Measurements from ENCODE around the gene TMEM123. TPM values are rescaled to one million over a fixed set of nuclear protein-coding genes. Genes with fewer than 3 reads are reported as not detected.

The TMEM123 gene
- total and polyA plus RNA-seq, 2 of the 8 experiments (the other 6 are each of a cell fraction or from before 2014, with no cell fraction given) = 75.5 to 80.1 TPM

- Histone ChIP-seq H2BK120ac (replicated peaks; ENCODE audit: low read depth, low read length) (no peak overlapping the region), H3K14ac (ENCODE audit: insufficient read length) (no peak overlapping the region), H3K23ac (ENCODE audit: insufficient read length) (no peak overlapping the region), H3K18ac (ENCODE audit: extremely low read depth, low read length) (no peak overlapping the region), H2AK5ac (ENCODE audit: low read depth, low read length) (no peak overlapping the region), H2BK20ac (ENCODE audit: low read length) (no peak overlapping the region), H3K9me3 (ENCODE audit: insufficient read depth in 2 of 2, low read depth in 1 of 2, low read length in 1 of 2) (no peaks in the 10 kb centered on the region), H3K23me2 (ENCODE audit: low read depth, low read length) (no peaks in the 10 kb centered on the region), H3K4ac (replicated peaks; ENCODE audit: insufficient read length, low read depth, low read length) (no peak overlapping the region), H4K8ac (ENCODE audit: extremely low read depth, insufficient read depth, low read length) (no peak overlapping the region), H2BK5ac (ENCODE audit: low read depth, low read length) (no peak overlapping the region), H2BK15ac (ENCODE audit: low read length) (no peak overlapping the region), H3K36me3 (ENCODE audit: control insufficient read depth in 2 of 4, insufficient read depth in 4 of 4, low read length in 3 of 4) (peaks cover 0 to 10% (median 4%) of the 10 kb centered on the region in 4 experiments; a peak in 4 of 8 replicates), H4K91ac (replicated peaks; ENCODE audit: insufficient read length, low read length) (no peak overlapping the region), H3K79me2 (ENCODE audit: control insufficient read depth in 1 of 2, insufficient read depth in 2 of 2, low read length in 2 of 2) (peaks cover 0 to 10% of the 10 kb centered on the region in 2 experiments; a peak in 1 of 4 replicates), H4K20me1 (replicated peaks in 1 of 2; ENCODE audit: control insufficient read depth in 1 of 2, insufficient read depth in 2 of 2, low read length in 2 of 2) (no peaks in the 10 kb centered on the region), H3K56ac (replicated peaks; ENCODE audit: insufficient read length, low read depth, low read length) (no peak overlapping the region), H3K4me3 (ENCODE audit: extremely low read depth in 1 of 4, insufficient read depth in 2 of 4, low read depth in 3 of 4, low read length in 4 of 4) (no peak overlapping the region), H3K27me3 (replicated peaks in 1 of 4; ENCODE audit: control insufficient read depth in 3 of 4, extremely low read depth in 1 of 4, insufficient read depth in 3 of 4, low read length in 3 of 4) (no peaks in the 10 kb centered on the region), H2AFZ (ENCODE audit: low read length) (no peak overlapping the region), H3K4me2 (ENCODE audit: insufficient read depth in 1 of 2, low read depth in 2 of 2, low read length in 2 of 2) (no peak overlapping the region), H4K5ac (ENCODE audit: insufficient read length, low read depth, low read length) (no peak overlapping the region), H3K27ac (ENCODE audit: low read depth, low read length) (no peak overlapping the region), H3K79me1 (ENCODE audit: low read depth, low read length) (peaks cover 2% of the 10 kb centered on the region; the same call in 1 of the 2 replicates), H3K4me1 (replicated peaks in 1 of 4; ENCODE audit: control insufficient read depth in 3 of 4, insufficient read depth in 4 of 4, low read length in 3 of 4) (no peaks in the 10 kb centered on the region), H3K9ac (replicated peaks in 1 of 4; ENCODE audit: extremely low read depth in 1 of 4, low read depth in 3 of 4, low read length in 3 of 4) (no peak overlapping the region), H2BK12ac (ENCODE audit: low read depth, low read length) (no peak overlapping the region)
- DNase-seq (ENCODE audit: low read depth in 1 of 2, low spot score in 2 of 2) (no peak), FAIRE-seq (no peak)
- 94% methylated on average over 5 of the region's 5 CpGs; no CpG with 5 or more reads in 1 of the 2 experiments for WGBS, 2 experiments (ENCODE audit: extremely low coverage in 1 of 2, insufficient coverage in 1 of 2, insufficient read length in 1 of 2, insufficient replicate concordance in 2 of 2, low coverage in 1 of 2, low lambda C conversion rate in 2 of 2, missing lambda C conversion rate in 1 of 2)
- POLR2A ChIA-PET (ENCODE audit: partially characterized antibody) = no interaction called here
- CTCF ChIA-PET (ENCODE audit: partially characterized antibody) = interaction anchor here (0.6 to 12.4 kb wide), 4 partner anchors 14 to 821 kb away, joined by 3 to 115 read pairs (median 4); no protein-coding TSS in a partner anchor
- no peak for TF ChIP-seq EP300 (IDR thresholded peaks at IDR 0.05; ENCODE audit: borderline replicate concordance in 1 of 2, low read depth in 2 of 2, low read length in 2 of 2)
Observed at GRCh38 chr11:102405501-102405900, 47.1 kb downstream of the TMEM123 start.
